MCF 10A (cell line): ENCODE measurements around the gene CEPT1. TPM values are rescaled to one million over a fixed set of nuclear protein-coding genes. Genes with fewer than 3 reads are reported as not detected.

Experiments used
- BruUV-seq: library from RNA; stranded (reverse); fragments of 400-500 nt; replicated peaks from 2 replicates; lab custom pipeline; 2021; lab: Mats Ljungman, UMichigan
- CTCF ChIA-PET: fragments of 300-600 bp; sonication (Branson Sonifier 250); formaldehyde crosslinking; extraction: SDS; loops from one replicate; lab custom pipeline; 2021; ENCODE audit warnings: antibody characterized with exemption, inconsistent platforms; lab: Yijun Ruan, JAX
- POLR2A ChIA-PET: fragments of 300-600, 350-650 bp; sonication (Branson Sonifier 250); formaldehyde crosslinking; extraction: SDS; loops from one replicate; lab custom pipeline; 2020; ENCODE audit warnings: antibody characterized with exemption, inconsistent platforms; lab: Yijun Ruan, JAX
- DNase-seq: peaks from one replicate; pipeline ENCODE4 v3.0.0-alpha.2; 2018; ENCODE audit not compliant: unreplicated experiment
- H3K27ac Mint-ChIP-seq: one replicate; pipeline ENCODE4 v1.8.0; 2022; ENCODE audit warnings: mild to moderate bottlenecking, low read depth, mixed read lengths; ENCODE audit not compliant: unreplicated experiment
- H3K27me3 Mint-ChIP-seq: one replicate; pipeline ENCODE4 v1.8.0; 2022; ENCODE audit warnings: mixed read lengths; ENCODE audit not compliant: insufficient read depth, unreplicated experiment
- H3K36me3 Mint-ChIP-seq: one replicate; pipeline ENCODE4 v1.8.0; 2022; ENCODE audit warnings: mild to moderate bottlenecking, moderate library complexity, mixed read lengths; ENCODE audit not compliant: insufficient read depth, unreplicated experiment
- H3K4me1 Mint-ChIP-seq: one replicate; pipeline ENCODE4 v1.8.0; 2022; ENCODE audit warnings: mixed read lengths; ENCODE audit not compliant: insufficient read depth, unreplicated experiment
- H3K4me3 Mint-ChIP-seq: one replicate; pipeline ENCODE4 v1.8.0; 2022; ENCODE audit warnings: mild to moderate bottlenecking, moderate library complexity, mixed read lengths; ENCODE audit not compliant: unreplicated experiment
- H3K9me3 Mint-ChIP-seq: one replicate; pipeline ENCODE4 v1.8.0; 2022; ENCODE audit warnings: mixed read lengths; ENCODE audit not compliant: unreplicated experiment
- CTCF ChIP-seq: fragments of 200-600 bp; IDR thresholded peaks from one replicate; pipeline ENCODE4 v1.8.0; 2022; ENCODE audit warnings: antibody characterized with exemption, mild to moderate bottlenecking; ENCODE audit not compliant: unreplicated experiment
- intact Hi-C: fragments of 100-400 bp; cut with micrococcal nuclease; formaldehyde crosslinking; loops from 2 replicates; pipeline ENCODE4 v1.14.1; 2022
- total RNA-seq: library from RNA; stranded (reverse); gene quantifications from 2 replicates; pipeline ENCODE4 v1.2.3, GENCODE V29; 2022

CEPT1 gene
- total RNA-seq, 1 experiment from 2014 or later: 45.0 TPM

- Mint-ChIP-seq H3K9me3 (no peaks in the 10 kb centered on the region), H3K4me1 (peaks cover 25% of the 10 kb centered on the region), H3K36me3 (no peaks in the 10 kb centered on the region), H3K27me3 (no peaks in the 10 kb centered on the region), H3K27ac (peak overlapping the region; percentile 49), H3K4me3 (no peak overlapping the region)
- no peak for DNase-seq
- ChIA-PET POLR2A (no interaction called here), CTCF (interaction anchor here (0.6 to 4.0 kb wide), 12 partner anchors 9 to 310 kb away, joined by 3 to 28 read pairs (median 4); no protein-coding TSS in a partner anchor)
- BruUV-seq: no TSS peak
- intact Hi-C loops: loop anchor here (2.0 to 5.0 kb wide), 2 partner anchors 191 to 286 kb away; no protein-coding TSS in a partner anchor
- no peak for TF ChIP-seq CTCF
These were observed 81.7 kb downstream of the CEPT1 start for GRCh38 chr1:111221633-111222291.

GRCh38 chr1:111222308-111223125 lies 82.5 kb downstream of the CEPT1 start:
- H3K27me3 Mint-ChIP-seq: no peaks in the 10 kb centered on the region
- no peaks in the 10 kb centered on the region for H3K9me3 Mint-ChIP-seq
- BruUV-seq: no TSS peak
- H3K36me3 Mint-ChIP-seq: no peaks in the 10 kb centered on the region
- ChIA-PET CTCF (interaction anchor here (0.6 to 4.0 kb wide), 40 partner anchors 9 to 1705 kb away, joined by 3 to 95 read pairs (median 6); no protein-coding TSS in a partner anchor), POLR2A (interaction anchor here (0.9 to 1.6 kb wide), 3 partner anchors 110 to 184 kb away, joined by 3 to 8 read pairs (median 4); no protein-coding TSS in a partner anchor)
- no peak overlapping the region for H3K4me3 Mint-ChIP-seq
- DNase-seq: peak; percentile 81
- H3K4me1 Mint-ChIP-seq: peaks cover 31% of the 10 kb centered on the region
- intact Hi-C loops: loop anchor here (1.0 to 5.0 kb wide), 4 partner anchors 112 to 285 kb away; no protein-coding TSS in a partner anchor
- peak overlapping the region; percentile 36 for H3K27ac Mint-ChIP-seq
- TF ChIP-seq CTCF: peak; percentile 93

GRCh38 chr1:111223126-111223685 lies 83.2 kb downstream of the CEPT1 start:
- POLR2A ChIA-PET: interaction anchor here (0.9 to 1.6 kb wide), 3 partner anchors 109 to 183 kb away, joined by 3 to 8 read pairs (median 4); no protein-coding TSS in a partner anchor
- CTCF ChIA-PET: interaction anchor here (0.6 to 3.6 kb wide), 47 partner anchors 9 to 1095 kb away, joined by 3 to 95 read pairs (median 4); no protein-coding TSS in a partner anchor
- H3K4me3 Mint-ChIP-seq: no peak overlapping the region
- no peaks in the 10 kb centered on the region for H3K36me3 Mint-ChIP-seq
- no peaks in the 10 kb centered on the region for H3K9me3 Mint-ChIP-seq
- TF ChIP-seq CTCF: no peak
- intact Hi-C loops: loop anchor here (1.0 to 5.0 kb wide), 4 partner anchors 111 to 284 kb away; no protein-coding TSS in a partner anchor
- H3K27me3 Mint-ChIP-seq: no peaks in the 10 kb centered on the region
- DNase-seq: no peak
- H3K27ac Mint-ChIP-seq: peak overlapping the region; percentile 36
- no TSS peak for BruUV-seq
- peaks cover 38% of the 10 kb centered on the region for H3K4me1 Mint-ChIP-seq
